ENCODE measurements around the gene PCDHB4.
"Not testable (repeated sequence)": the region's sequence is repeated elsewhere in the genome, so short reads cannot be mapped to it uniquely, and the experiment has no call there.

The PCDHB4 gene

DNA sequence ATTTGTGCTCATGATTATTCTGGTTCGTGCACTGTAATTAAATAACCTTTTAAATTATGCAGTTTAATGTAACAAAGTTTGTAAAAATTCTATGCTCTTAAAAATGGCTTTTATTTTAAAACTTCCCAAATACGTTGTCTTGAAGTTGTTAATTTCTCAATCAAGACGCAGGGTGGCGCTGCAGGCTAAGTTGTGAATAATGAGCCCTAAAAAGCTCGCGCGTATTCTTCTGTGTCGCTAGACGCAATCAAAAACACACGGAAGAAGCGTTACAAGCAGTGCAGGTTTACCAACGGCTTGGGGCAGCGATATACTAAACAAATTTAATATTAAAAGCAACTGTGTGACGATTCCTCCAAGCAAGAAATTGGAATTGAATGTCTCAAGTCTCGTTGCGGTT lies at the start of gene PCDHB4:
Gene PCDHB4 (plus strand): TSS at position 256 of the 400 bp plus-strand sequence. CDS start 181 bp downstream, outside the sequence.
- no peak for DNase-seq

DNA sequence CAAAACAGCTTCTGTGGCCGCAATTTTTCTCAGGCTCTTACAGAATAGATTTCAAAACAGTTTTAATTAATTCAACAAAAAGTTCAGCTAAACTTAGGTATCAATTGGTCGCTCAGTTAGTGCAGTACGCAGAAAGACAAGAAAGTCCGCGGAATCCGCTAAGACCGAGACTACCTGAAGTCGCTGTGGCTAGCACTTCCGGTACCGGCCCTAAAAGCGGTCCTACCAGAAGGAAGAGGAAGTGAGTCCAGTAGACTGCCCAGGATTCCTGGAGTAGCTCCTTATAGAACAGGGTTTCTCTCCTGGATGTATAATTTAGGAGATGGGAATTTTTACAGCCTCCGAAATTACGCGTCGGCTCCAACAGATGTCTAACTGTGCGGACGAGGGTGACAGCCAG lies 43.8 kb upstream of the PCDHB4 start:
- no peak for DNase-seq

DNA sequence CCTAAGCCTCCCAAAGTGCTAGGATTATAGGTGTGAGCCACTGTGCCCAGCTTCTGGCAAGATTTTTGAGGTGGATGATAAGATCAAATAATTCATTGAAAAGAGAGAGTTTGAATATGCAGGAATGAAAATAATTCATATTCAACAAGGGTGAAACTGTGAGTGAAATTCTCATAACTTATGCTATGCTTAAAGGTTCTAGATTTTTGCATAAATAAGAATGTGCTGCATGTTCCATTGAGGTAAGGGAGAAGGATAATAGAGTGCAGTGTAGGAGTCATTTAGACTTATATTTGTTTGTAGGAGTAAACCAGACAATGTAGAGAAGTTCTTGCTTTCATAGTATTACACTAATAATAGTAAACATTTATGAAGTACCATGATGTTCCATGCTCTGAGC lies 39.4 kb upstream of the PCDHB4 start:
- no peak for DNase-seq

DNA sequence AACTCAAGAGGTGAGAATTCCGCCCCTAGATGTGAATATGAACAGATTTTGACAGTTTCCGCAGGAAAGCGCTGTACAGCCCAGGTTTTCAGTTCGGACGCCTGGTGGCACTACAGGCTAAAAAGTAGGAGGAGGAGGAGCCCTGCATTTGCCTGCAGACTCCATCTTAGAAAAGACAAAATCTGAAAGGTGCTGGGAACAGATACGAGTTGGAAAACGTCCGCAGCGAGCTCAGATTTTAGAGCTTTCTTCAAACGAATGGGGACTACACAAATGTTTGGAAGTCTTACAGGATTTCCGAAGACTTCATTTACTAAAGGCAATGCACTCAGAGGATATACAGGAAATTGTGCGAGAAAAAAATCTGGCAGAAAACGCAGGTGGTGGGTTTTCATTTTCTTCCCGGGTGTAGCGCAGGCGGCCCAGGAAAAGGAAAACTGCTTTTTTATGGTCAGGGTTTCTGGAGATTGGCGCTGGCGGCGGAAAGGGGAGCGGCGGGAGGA lies 37.1 kb upstream of the PCDHB4 start:
- DNase-seq, result no peak

DNA sequence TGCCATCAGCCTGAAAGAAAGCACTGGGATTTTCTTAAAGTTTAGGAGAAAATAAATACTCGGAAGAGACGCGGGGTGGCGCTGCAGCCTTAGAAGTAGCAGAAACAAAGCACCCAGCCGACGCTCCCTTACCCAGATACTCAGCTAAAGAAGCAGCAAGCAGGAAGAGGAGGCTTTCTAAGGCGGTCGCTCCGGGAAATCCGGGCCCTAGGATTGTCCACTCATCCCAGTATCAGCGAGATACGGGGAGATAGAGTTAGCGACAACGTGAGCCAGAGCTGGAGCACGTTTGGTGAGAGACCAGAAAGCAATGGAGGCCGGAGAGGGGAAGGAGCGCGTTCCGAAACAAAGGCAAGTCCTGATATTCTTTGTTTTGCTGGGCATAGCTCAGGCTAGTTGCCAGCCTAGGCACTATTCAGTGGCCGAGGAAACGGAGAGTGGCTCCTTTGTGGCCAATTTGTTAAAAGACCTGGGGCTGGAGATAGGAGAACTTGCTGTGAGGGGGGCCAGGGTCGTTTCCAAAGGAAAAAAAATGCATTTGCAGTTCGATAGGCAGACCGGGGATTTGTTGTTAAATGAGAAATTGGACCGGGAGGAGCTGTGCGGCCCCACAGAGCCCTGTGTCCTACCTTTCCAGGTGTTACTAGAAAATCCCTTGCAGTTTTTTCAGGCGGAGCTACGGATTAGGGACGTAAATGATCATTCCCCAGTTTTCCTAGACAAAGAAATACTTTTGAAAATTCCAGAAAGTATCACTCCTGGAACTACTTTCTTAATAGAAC lies 26.9 kb upstream of the PCDHB4 start, which contains the start of gene PCDHB2:
Gene PCDHB2 (plus strand): TSS at position 135 of the 782 bp plus-strand sequence. CDS start 176 bp downstream, at position 311.
- DNase-seq, result peak; percentile 67

DNA sequence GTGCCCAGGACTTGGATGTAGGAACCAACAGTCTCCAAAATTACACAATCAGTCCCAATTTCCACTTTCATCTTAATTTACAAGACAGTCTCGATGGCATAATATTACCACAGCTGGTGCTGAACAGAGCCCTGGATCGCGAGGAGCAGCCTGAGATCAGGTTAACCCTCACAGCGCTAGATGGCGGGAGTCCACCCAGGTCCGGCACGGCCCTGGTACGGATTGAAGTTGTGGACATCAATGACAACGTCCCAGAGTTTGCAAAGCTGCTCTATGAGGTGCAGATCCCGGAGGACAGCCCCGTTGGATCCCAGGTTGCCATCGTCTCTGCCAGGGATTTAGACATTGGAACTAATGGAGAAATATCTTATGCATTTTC lies 26.4 kb upstream of the PCDHB4 start:
- no peak for DNase-seq

DNA sequence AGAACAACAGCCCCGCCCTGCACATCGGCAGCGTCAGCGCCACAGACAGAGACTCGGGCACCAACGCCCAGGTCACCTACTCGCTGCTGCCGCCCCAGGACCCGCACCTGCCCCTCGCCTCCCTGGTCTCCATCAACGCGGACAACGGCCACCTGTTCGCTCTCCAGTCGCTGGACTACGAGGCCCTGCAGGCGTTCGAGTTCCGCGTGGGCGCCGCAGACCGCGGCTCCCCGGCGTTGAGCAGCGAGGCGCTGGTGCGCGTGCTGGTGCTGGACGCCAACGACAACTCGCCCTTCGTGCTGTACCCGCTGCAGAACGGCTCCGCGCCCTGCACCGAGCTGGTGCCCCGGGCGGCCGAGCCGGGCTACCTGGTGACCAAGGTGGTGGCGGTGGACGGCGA lies 25.4 kb upstream of the PCDHB4 start:
- DNase-seq, result not testable (repeated sequence)

DNA sequence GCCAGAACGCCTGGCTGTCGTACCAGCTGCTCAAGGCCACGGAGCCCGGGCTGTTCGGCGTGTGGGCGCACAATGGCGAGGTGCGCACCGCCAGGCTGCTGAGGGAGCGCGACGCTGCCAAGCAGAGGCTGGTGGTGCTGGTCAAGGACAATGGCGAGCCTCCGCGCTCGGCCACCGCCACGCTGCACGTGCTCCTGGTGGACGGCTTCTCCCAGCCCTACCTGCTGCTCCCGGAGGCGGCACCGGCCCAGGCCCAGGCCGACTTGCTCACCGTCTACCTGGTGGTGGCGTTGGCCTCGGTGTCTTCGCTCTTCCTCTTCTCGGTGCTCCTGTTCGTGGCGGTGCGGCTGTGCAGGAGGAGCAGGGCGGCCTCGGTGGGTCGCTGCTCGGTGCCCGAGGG lies 25.0 kb upstream of the PCDHB4 start:
- DNase-seq, result not testable (repeated sequence)

DNA sequence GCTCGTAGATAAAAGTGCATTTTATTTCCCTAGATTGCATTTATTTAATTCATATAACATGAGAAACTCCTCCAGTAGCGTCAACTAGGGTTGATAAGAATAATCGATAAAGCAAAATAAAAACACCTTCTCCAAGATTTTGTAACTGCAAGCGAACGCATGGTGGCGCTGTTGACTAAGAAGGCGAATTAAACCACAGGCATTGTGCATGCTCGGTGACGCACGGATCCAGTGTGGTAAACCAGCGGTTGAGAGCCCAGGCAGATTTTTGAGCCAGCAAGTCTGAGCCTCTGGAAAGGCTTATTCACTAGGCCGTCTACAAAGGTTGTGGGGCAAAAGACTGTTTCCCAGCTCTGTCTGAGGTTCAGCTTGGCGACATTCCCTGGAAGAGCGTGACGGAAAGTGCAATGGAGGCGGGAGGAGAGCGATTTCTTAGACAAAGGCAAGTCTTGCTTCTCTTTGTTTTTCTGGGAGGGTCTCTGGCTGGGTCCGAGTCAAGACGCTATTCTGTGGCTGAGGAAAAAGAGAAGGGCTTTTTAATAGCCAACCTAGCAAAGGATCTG lies 21.3 kb upstream of the PCDHB4 start, which contains the start of gene PCDHB3:
Gene PCDHB3 (plus strand): TSS at position 231 of the 563 bp plus-strand sequence. CDS start 177 bp downstream, at position 408.
- DNase-seq, result no peak

DNA sequence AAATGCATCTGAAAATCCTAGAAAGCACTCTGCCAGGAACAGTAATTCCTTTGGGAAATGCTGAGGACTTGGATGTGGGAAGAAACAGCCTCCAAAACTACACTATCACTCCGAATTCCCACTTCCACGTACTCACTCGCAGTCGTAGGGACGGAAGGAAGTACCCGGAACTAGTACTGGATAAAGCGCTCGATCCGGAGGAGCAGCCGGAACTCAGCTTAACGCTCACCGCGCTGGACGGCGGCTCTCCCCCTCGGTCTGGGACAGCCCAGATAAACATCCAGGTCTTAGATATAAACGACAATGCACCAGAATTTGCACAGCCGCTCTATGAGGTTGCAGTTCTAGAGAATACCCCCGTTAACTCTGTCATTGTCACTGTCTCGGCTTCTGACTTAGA lies 20.6 kb upstream of the PCDHB4 start:
- no peak for DNase-seq

DNA sequence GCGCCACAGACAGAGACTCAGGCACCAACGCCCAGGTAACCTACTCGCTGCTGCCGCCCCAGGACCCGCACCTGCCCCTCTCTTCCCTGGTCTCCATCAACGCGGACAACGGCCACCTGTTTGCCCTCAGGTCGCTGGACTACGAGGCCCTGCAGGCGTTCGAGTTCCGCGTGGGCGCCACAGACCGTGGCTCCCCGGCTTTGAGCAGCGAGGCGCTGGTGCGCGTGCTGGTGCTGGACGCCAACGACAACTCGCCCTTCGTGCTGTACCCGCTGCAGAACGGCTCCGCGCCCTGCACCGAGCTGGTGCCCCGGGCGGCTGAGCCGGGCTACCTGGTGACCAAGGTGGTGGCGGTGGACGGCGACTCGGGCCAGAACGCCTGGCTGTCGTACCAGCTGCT lies 19.5 kb upstream of the PCDHB4 start:
- not testable (repeated sequence) for DNase-seq

DNA sequence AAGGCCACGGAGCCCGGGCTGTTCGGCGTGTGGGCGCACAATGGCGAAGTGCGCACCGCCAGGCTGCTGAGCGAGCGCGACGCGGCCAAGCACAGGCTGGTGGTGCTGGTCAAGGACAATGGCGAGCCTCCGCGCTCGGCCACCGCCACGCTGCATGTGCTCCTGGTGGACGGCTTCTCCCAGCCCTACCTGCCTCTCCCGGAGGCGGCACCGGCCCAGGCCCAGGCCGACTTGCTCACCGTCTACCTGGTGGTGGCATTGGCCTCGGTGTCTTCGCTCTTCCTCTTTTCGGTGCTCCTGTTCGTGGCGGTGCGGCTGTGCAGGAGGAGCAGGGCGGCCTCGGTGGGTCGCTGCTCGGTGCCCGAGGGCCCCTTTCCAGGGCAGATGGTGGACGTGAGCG lies 19.1 kb upstream of the PCDHB4 start:
- not testable (repeated sequence) for DNase-seq

DNA sequence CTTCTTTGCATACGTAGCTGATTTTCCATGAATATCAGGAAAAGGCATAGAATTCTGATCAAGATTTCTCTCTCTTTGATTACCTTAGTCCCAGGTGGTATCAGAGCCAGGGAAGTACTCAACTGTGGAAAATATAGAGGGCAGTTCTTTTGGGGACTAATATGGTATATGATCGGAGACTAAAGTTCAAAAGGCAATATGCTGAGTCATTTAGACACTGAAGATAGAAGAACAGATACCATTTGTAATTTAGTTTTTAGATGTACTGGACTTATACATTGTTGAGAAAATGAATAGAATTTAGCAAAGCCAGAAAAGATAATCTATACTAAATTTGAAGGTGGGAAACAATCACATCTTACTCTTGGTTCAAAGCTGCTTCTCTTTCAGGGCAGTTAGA lies 16.3 kb upstream of the PCDHB4 start:
- DNase-seq, result no peak

DNA sequence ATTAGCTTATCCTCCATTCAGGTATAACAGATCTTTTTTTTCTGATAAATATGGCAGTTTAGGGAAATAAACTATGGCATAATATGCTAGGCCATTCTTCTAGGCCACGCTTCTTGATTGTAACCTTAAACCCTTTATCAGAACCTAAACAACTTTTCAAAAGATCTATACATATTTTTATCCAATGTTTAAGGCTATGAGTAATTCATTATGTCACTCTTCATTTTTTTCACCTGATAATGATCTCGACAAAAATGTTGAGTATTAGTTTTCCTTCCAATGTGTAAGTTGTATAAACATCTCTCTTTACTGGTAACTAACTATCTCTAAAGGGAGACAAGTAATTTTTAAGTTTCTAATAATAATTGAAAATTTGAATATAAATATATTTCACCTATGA lies 2.4 kb upstream of the PCDHB4 start:
- DNase-seq, result no peak

DNA sequence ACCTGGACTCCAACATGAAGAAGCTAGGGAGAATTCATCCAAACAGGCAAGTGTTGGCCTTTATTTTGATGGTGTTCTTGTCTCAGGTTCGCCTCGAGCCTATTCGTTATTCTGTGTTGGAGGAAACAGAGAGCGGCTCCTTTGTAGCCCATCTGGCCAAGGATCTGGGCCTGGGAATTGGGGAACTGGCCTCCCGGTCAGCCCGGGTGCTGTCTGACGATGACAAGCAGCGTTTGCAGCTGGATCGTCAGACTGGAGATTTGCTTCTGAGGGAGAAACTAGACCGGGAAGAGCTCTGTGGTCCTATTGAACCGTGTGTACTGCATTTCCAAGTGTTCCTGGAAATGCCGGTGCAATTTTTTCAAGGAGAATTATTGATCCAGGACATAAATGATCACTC lies 367 bp downstream of the PCDHB4 start:
- no peak for DNase-seq

DNA sequence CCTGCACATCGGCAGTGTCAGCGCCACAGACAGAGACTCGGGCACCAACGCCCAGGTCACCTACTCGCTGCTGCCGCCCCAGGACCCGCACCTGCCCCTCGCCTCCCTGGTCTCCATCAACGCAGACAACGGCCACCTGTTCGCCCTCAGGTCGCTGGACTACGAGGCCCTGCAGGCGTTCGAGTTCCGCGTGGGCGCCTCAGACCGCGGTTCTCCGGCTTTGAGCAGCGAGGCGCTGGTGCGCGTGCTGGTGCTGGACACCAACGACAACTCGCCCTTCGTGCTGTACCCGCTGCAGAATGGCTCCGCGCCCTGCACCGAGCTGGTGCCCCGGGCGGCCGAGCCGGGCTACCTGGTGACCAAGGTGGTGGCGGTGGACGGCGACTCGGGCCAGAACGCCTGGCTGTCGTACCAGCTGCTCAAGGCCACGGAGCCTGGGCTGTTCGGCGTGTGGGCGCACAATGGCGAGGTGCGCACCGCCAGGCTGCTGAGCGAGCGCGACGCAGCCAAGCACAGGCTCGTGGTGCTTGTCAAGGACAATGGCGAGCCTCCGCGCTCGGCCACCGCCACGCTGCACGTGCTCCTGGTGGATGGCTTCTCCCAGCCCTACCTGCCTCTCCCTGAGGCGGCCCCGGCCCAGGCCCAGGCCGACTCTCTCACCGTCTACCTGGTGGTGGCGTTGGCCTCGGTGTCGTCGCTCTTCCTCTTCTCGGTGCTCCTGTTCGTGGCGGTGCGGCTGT lies 1.9 kb downstream of the PCDHB4 start:
- not testable (repeated sequence) for DNase-seq

DNA sequence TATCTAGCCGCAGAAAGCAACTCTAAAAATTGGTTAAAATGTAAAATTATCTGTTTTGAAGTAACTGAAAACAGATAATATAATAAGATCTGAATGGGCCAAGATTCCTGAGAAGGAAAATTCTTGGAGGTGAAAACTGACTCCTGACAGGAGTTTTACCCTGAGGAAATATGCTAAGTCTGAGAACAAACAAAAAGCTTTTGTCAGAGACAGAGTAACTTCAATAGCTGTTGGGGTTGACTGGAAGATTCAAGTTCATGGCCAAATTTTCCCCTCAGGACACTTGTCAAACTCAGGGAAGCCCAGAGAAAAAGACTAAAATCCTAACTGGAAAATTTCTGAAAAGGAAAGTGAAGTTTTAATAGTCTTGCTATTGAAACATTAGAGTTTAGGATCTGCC lies 5.7 kb downstream of the PCDHB4 start:
- no peak for DNase-seq

DNA sequence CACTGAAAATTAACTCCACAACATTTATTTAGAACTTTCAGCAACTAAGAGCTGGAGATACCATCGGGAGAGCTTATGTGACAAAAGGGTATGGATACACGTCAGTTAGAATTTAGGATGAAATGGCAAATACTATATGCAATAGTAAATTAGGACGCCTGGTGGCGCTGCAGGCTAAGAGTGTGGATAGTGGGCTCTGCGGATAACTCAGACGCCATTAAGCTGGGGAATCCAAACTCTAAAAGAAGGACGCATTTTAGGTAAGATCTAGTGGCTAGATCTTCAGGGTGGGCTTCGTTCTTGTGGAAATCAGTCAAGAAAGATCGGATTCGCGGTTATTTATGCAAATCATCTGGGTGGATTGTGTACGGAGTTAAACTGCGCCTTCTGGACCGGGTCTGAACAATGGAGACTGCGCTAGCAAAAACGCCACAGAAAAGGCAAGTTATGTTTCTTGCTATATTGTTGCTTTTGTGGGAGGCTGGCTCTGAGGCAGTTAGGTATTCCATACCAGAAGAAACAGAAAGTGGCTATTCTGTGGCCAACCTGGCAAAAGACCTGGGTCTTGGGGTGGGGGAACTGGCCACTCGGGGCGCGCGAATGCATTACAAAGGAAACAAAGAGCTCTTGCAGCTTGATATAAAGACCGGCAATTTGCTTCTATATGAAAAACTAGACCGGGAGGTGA lies 13.6 kb downstream of the PCDHB4 start, which contains the start of gene PCDHB5:
Gene PCDHB5 (plus strand): TSS at position 177 of the 688 bp plus-strand sequence. CDS start 229 bp downstream, at position 406.
- DNase-seq, result no peak

DNA sequence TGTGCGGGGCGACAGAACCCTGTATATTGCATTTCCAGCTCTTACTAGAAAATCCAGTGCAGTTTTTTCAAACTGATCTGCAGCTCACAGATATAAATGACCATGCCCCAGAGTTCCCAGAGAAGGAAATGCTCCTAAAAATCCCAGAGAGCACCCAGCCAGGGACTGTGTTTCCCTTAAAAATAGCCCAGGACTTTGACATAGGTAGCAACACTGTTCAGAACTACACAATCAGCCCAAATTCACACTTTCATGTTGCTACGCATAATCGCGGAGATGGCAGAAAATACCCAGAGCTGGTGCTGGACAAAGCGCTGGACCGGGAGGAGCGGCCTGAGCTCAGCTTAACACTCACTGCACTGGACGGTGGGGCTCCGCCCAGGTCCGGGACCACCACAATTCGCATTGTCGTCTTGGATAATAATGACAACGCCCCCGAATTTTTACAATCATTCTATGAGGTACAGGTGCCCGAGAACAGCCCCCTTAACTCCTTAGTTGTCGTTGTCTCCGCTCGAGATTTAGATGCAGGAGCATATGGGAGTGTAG lies 14.2 kb downstream of the PCDHB4 start:
- no peak for DNase-seq

DNA sequence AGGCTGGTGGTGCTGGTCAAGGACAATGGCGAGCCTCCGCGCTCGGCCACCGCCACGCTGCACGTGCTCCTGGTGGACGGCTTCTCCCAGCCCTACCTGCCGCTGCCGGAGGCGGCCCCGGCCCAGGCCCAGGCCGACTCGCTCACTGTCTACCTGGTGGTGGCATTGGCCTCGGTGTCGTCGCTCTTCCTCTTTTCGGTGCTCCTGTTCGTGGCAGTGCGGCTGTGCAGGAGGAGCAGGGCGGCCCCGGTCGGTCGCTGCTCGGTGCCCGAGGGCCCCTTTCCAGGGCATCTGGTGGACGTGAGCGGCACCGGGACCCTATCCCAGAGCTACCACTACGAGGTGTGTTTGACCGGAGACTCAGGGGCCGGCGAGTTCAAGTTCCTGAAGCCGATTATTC lies 15.7 kb downstream of the PCDHB4 start:
- not testable (repeated sequence) for DNase-seq

DNA sequence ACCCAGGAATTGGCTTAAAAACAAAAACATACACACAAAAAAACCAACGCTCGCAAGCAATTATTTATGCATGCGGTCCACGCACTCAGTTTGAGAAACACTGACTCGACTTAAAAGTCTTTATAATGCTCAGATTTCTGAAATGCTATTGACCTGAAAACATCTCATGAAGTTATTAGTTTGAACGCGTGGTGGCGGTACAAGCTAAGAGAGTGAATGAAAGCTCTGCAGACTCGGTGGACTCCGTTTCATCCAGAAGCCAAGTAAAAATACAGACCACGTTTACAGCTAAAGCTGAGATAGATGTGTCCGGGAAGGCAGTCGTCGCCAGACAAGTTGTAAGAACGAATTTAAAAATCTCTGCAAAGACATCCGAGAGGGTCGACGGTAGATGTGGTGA lies 28.2 kb downstream of the PCDHB4 start, which contains the start of gene PCDHB6:
Gene PCDHB6 (plus strand): TSS at position 246 of the 400 bp plus-strand sequence. CDS start 201 bp downstream, outside the sequence.
- DNase-seq, result no peak

All from NCI-H1092 (cell line).